Activated CD8-positive, alpha-beta memory T cell treated with anti-CD3 and anti-CD28 coated beads for 24 hours (primary cell): Measurements from ENCODE around the gene PFDN5.
"Not testable (repeated sequence)": the region's sequence is repeated elsewhere in the genome, so short reads cannot be mapped to it uniquely, and the experiment has no call there.

Experiments used
- DNase-seq: peaks from one replicate; pipeline ENCODE4 v3.0.0-alpha.2; 2020

PFDN5 gene

DNA sequence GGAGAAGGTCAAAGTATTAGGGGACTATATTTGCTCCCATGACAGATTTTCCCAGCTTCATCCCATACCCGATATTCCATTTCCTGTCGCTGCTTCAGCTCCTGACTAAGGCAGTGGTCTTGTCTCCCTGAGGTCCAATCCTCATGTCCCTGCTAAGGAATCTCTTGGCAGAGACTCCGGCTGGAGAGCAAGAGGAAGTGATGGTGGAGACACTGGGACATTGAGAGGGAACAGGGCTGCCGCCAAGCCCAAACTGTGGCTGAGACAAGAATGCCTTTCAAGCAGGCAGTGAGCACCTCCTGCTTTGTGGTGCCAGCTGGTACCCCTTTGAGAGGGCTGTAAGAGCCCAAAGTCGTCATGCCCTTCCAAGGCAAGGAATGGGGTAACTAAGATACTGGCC, 35.3 kb downstream of the PFDN5 start:
- no peak for DNase-seq

- not testable (repeated sequence) for DNase-seq
Observed at GRCh38 chr12:53332339-53332738, 37.0 kb downstream of the PFDN5 start.

DNA sequence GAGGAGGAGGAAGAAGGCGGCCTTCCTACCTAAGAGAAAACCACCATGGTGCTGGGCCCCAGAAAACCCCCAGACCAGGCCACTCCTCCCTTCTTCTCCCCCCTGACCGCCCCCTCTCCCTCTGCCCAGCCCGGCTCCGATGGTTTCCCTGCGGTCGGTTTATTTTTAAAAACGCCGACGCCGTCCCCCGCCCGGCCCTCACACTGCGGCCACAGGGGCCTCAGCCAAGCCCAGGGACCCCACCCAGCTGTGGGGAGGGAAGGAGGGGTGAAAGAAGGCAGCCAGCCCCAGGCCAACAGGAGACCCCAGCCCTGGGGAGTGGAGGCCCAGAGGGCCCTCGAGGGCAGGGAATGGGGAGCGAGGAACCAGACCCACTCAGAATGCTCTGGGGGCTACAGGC, 37.4 kb downstream of the PFDN5 start:
- no peak for DNase-seq

- no peak for DNase-seq
Observed at GRCh38 chr12:53333289-53333688, 37.9 kb downstream of the PFDN5 start.

- DNase-seq = no peak
Observed at GRCh38 chr12:53333845-53334244, 38.5 kb downstream of the PFDN5 start.

DNA sequence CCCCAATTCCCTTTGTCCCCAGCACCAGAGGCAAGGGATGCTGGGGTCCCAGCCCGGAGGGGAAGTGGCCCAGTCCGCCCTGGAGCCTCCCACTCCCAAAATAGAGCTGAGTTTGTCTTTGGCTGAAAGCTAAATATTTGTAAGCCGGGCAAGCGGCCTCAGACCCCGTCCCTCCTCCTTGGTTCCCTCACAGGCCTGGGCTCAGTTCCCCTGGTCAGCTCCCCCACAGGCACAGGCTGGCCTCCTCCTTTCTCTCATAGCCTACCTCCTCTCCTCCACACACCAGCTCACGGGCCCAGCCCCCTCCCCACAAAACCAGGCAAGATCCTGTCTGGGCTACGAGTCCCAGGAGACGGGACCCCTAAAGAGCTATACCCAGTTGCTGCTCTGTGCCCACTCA, 39.5 kb downstream of the PFDN5 start:
- no peak for DNase-seq

GRCh38 chr12:53336181-53336681, 40.9 kb downstream of the PFDN5 start, which contains the start of gene SP7:
Gene SP7, minus strand, starts transcription at chr12:53336354. Its CDS starts 708 bp downstream, at chr12:53335646.
- no peak for DNase-seq

DNA sequence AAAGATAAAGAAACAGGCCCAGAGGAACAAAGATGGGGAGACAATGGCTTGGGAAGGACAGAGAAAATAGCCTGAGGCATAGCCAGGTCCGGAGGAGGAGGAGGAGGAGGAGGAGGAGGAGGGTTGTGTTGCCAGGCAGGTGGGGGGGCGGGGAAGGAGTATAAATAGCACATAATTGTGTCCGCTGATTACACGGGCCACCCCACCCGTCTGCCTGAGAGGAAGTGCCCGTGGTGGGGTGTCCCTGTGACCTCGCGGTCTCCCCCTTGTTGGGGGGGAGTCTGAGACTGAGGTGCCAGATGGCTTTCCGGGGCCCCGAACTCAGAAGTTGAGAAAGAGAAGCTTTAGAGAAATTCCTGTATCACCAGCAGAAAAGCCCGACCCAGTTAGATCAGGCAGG, 42.7 kb downstream of the PFDN5 start:
- DNase-seq = no peak

- no peak for DNase-seq
Observed at GRCh38 chr12:53338916-53339315, 43.6 kb downstream of the PFDN5 start.

- DNase-seq = no peak
Observed at GRCh38 chr12:53340398-53340797, 45.1 kb downstream of the PFDN5 start.

DNA sequence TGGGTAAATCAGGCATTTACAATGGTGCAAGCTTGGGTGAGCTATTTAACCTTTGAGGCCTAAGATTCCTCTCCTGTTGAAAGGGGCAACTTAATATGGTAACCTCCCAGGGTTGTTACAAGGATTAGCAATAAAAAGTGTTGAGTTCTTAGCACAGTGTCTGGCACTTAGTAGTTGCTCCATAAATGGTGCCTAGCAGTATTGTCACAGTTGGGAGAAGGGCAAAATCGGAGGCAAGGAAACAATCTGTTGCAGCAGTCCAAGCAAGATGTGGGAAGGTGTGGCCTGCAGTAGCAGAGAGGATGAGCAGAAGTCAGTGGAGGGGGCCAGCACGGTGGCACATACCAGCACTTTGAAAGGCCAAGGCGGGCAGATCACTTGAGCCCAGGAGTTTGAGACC, 48.1 kb downstream of the PFDN5 start:
- DNase-seq = no peak

DNA sequence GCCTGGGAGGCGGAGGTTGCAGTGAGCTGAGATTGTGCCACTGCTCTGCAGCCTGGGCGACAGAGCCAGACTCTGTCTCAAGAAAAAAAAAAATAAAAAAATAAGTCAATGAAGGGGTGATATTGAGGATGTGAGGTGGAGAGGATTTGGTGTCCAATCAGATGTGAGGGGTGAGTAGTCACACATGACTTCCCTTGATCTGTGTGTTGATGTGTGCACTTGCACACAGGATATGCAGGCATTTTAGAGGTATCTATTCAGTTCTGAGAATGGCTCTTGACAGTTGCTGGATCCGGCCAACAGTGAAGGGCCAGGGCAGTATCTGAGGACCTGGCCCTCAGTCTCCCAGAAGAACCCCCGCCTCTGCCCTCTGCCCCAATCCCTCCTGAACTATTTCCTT, 48.6 kb downstream of the PFDN5 start:
- no peak for DNase-seq

GRCh38 chr12:53344487-53344823, 49.1 kb downstream of the PFDN5 start:
- peak; percentile 67 for DNase-seq

GRCh38 chr12:53344824-53345485, 49.6 kb downstream of the PFDN5 start:
- peak; percentile 83 for DNase-seq

GRCh38 chr12:53345486-53346188, 50.3 kb downstream of the PFDN5 start:
- DNase-seq = peak; percentile 62

DNA sequence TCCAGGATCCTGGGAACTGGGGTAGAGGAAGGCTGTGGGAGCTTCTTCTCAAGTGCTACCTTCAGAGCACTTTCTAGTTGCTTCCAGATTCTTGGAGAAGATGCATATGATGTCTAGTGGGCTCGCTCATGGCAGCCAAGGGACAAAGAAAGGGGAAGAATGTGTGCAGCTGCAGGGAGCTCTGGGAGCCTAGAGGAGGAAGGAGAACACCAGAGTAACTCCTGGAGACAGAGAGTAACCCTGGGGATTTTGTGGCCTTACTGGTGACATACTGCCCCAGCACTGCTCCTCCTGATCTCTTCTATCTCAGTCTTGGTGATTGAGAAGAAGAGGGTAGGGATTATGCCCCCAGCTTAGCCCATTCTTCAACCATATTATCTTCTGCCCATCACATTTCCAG, 51.1 kb downstream of the PFDN5 start:
- DNase-seq = no peak

GRCh38 chr12:53347905-53348304, 52.6 kb downstream of the PFDN5 start:
- DNase-seq = no peak
